HTERT RPE-1 (cell line): Measurements from ENCODE around the gene TYROBP.
"Not testable (repeated sequence)": the region's sequence is repeated elsewhere in the genome, so short reads cannot be mapped to it uniquely, and the experiment has no call there.

Experiments used
- in situ Hi-C: fragments of 300-500 bp; cut with MboI; formaldehyde crosslinking; loops from 4 replicates; pipeline ENCODE4 v1.14.3; 2020; ENCODE audit warnings: low sequenced_read_pairs

The TYROBP gene

GRCh38 chr19:35908010-35908441, at the start of gene TYROBP:
Gene TYROBP (minus strand): TSS chr19:35908295. CDS start chr19:35908228, 67 bp downstream.
- in situ Hi-C loops, result no loop called here

- in situ Hi-C loops, result not testable (repeated sequence)
Measured at GRCh38 chr19:35957411-35957810, 49.3 kb upstream of the TYROBP start.

- in situ Hi-C loops, result no loop called here
Measured at GRCh38 chr19:35955881-35956634, 48.0 kb upstream of the TYROBP start.

GRCh38 chr19:35949131-35949530, 41.0 kb upstream of the TYROBP start:
- in situ Hi-C loops, result no loop called here

GRCh38 chr19:35946203-35946602, 38.1 kb upstream of the TYROBP start:
- in situ Hi-C loops, result no loop called here

- in situ Hi-C loops, result no loop called here
Measured at GRCh38 chr19:35945121-35945790, 37.2 kb upstream of the TYROBP start.

- in situ Hi-C loops, result no loop called here
Measured at GRCh38 chr19:35944556-35944955, 36.5 kb upstream of the TYROBP start.

- in situ Hi-C loops, result no loop called here
Measured at GRCh38 chr19:35943321-35944301, 35.5 kb upstream of the TYROBP start.

GRCh38 chr19:35942235-35942634, 34.1 kb upstream of the TYROBP start:
- in situ Hi-C loops, result no loop called here

- in situ Hi-C loops, result no loop called here
Measured at GRCh38 chr19:35940839-35941238, 32.7 kb upstream of the TYROBP start.

GRCh38 chr19:35940078-35940775, 32.1 kb upstream of the TYROBP start:
- in situ Hi-C loops, result no loop called here

GRCh38 chr19:35939307-35940077, 31.4 kb upstream of the TYROBP start:
- in situ Hi-C loops, result no loop called here

GRCh38 chr19:35938282-35939224, 30.5 kb upstream of the TYROBP start:
- in situ Hi-C loops, result no loop called here

- in situ Hi-C loops, result no loop called here
Measured at GRCh38 chr19:35937345-35938281, 29.5 kb upstream of the TYROBP start.

GRCh38 chr19:35936738-35937268, 28.7 kb upstream of the TYROBP start:
- in situ Hi-C loops, result no loop called here

- in situ Hi-C loops, result no loop called here
Measured at GRCh38 chr19:35935911-35936737, 28.0 kb upstream of the TYROBP start, which contains the start of gene LRFN3. Gene LRFN3 (plus strand): TSS chr19:35936374. CDS start chr19:35939426, 3,052 bp downstream.
